AML-193 (cell line): ENCODE data around the gene CAPN8.

ENCODE experiments used
- DNase-seq, 2 experiments: peaks; one replicate each; lab custom pipeline; 2025; lab: John Stamatoyannopoulos, UW

Gene CAPN8

GRCh38 chr1:223702735-223703667 is 37.5 kb upstream of the CAPN8 start:
- DNase-seq, result no peak

GRCh38 chr1:223700942-223701637 is 35.6 kb upstream of the CAPN8 start:
- no peak for DNase-seq

- no peak for DNase-seq
Measured at GRCh38 chr1:223700388-223700918, 35.0 kb upstream of the CAPN8 start.

GRCh38 chr1:223695941-223696340 is 30.4 kb upstream of the CAPN8 start:
- no peak for DNase-seq

- no peak for DNase-seq
Measured at GRCh38 chr1:223695014-223695548, 29.6 kb upstream of the CAPN8 start.

GRCh38 chr1:223691121-223691520 is 25.6 kb upstream of the CAPN8 start:
- no peak for DNase-seq

GRCh38 chr1:223684488-223684792 is 18.9 kb upstream of the CAPN8 start:
- DNase-seq, result no peak

- peak in 1 of 2 experiments; percentile 8 for DNase-seq
Measured at GRCh38 chr1:223683586-223684487, 18.3 kb upstream of the CAPN8 start.

GRCh38 chr1:223682502-223682901 is 17.0 kb upstream of the CAPN8 start:
- DNase-seq, result no peak

- DNase-seq, result no peak
Measured at GRCh38 chr1:223680188-223680587, 14.7 kb upstream of the CAPN8 start.

GRCh38 chr1:223678841-223679240 is 13.3 kb upstream of the CAPN8 start:
- peak; percentile 5 to 37 for DNase-seq

GRCh38 chr1:223674119-223674890 is 8.8 kb upstream of the CAPN8 start:
- DNase-seq, result peak in 1 of 2 experiments; percentile 9

GRCh38 chr1:223670458-223671159 is 5.1 kb upstream of the CAPN8 start:
- peak; percentile 9 to 28 for DNase-seq

GRCh38 chr1:223669003-223669795 is 3.7 kb upstream of the CAPN8 start:
- no peak for DNase-seq

- DNase-seq, result no peak
Measured at GRCh38 chr1:223667484-223668182, 2.1 kb upstream of the CAPN8 start.

- DNase-seq, result no peak
Measured at GRCh38 chr1:223664106-223664505, 1.4 kb downstream of the CAPN8 start.

GRCh38 chr1:223662943-223663342 is 2.6 kb downstream of the CAPN8 start:
- DNase-seq, result no peak

- DNase-seq, result no peak
Measured at GRCh38 chr1:223659711-223660110, 5.8 kb downstream of the CAPN8 start.

- no peak for DNase-seq
Measured at GRCh38 chr1:223657978-223658377, 7.5 kb downstream of the CAPN8 start.
